Stimulated activated naive CD4-positive, alpha-beta T cell (primary cell): Measurements from ENCODE around the gene TSPAN2.
"Not testable (repeated sequence)": the region's sequence is repeated elsewhere in the genome, so short reads cannot be mapped to it uniquely, and the experiment has no call there.

Experiments used
- DNase-seq, 6 experiments: peaks; one replicate each; lab custom pipeline; 2025; lab: John Stamatoyannopoulos, UW

The TSPAN2 gene

DNA sequence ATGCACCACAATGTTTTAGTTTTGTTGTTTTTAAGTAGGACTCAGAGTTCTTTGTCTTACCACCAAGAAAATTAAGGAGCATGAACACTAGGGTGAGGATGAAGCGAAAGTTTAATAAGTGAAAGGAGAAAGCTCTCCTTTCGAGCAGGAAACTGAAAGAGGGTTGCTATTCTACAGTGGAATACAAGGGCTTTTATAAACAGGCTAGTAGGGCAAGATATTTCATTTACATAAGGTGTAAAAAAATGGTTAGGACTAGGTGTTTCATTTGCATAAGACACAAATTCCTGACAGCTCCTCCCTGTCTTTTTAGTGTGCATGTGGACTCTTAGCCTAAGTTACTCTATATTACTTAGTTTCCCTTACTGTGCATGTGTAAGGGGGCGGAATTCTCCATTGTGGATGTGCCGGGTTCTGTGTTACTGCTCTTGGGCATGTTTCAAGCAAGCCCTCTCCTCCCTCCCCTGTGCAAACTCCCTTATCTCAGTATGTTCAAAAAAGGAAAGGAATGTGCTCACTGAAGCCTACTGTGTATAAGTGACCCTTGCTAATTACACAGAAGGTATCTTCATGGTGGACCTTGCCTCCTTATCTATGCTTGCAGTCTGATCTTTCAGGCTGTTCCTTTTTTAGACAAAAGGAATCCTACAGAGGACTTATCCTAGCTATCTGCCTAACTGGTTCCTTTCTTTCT lies 52.3 kb downstream of the TSPAN2 start:
- DNase-seq, result no peak

- no peak for DNase-seq
Observed at GRCh38 chr1:115035652-115036051, 53.7 kb downstream of the TSPAN2 start.

DNA sequence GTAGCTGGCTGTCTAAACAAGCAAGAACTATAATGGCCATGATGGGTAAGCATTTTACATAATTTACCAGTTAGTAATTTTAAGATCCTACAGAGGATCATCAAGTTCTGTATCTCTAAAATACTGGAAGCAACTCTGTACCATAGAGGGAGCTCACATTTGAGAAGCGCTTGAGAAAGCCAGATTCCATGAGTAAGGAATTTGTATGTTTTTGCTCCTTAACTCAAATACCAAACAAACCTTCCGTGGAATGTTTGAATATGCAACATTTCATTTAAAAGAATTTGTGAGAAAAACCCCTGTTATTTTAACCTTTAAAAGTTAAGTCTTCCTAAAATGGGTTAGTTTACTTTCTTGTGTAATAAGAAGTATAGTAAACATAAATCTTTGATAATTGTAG lies 57.7 kb downstream of the TSPAN2 start:
- DNase-seq, result no peak

DNA sequence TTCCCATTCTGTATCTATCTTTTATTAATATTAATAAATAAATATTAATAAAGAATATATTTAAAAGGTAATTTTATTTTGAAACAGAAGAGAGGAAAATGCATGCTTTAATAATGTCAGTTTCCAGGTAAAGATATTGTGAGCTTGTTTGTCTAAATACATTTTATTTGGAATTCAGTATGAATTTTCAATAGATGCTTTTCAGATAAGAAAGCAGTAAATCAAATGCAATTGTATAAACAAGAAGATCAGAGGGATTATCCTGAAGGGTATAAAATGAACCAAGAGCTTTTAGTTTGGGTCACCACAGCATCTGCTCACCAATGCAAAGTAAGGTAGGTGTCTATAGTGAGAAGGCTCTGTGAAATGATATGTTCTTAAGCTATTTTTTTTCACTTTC lies 59.8 kb downstream of the TSPAN2 start, which contains the start of gene TSHB:
Gene TSHB (plus strand): TSS at position 301 of the 400 bp plus-strand sequence. CDS start 3,537 bp downstream, outside the sequence.
- DNase-seq, result no peak

GRCh38 chr1:115023593-115023992 lies 65.7 kb downstream of the TSPAN2 start:
- DNase-seq, result no peak

DNA sequence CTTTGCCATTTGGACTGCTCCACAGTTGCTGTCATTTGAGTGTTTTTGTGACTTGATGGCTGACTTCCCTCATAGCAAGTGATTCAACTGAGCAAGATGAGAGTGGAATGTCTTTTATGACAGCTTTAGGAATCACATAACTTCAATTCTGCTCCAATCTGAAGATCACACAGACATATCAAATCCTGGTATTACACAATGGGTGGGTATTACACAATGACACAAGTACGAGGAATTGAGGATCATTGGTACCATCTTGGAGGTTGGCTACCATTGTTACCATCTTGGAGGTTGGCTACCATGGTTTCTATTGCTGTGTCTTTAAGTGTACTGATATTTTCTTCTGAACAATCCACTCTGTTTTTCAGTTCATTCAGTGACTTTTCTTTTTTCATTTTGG lies 68.2 kb downstream of the TSPAN2 start:
- no peak for DNase-seq

GRCh38 chr1:115019549-115019948 lies 69.8 kb downstream of the TSPAN2 start:
- DNase-seq, result not testable (repeated sequence)

GRCh38 chr1:115013792-115014191 lies 75.5 kb downstream of the TSPAN2 start:
- no peak for DNase-seq

DNA sequence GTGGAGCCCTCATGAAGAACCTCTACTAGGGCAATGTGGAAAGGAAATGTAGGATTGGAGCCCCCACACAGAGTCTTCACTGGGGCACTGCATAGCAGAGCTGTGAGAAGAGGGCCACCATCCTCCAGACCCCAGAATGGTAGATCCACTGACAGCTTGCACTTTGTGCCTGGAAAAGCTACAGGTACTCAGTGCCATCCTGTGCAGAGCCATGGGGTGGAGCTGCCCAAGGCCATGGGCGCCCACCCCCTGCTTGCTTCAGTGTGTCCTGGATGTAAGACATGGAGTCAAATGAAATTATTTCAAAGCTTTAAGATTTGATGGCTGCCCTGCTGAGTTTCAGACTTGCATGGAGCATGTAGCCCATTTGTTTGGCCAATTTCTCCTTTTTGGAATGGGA lies 76.9 kb downstream of the TSPAN2 start:
- no peak for DNase-seq

- no peak for DNase-seq
Observed at GRCh38 chr1:115012006-115012405, 77.3 kb downstream of the TSPAN2 start.

- DNase-seq, result no peak
Observed at GRCh38 chr1:115006191-115006590, 83.1 kb downstream of the TSPAN2 start.
